ENCODE measurements around the gene PTPRT. TPM values are rescaled to one million over a fixed set of nuclear protein-coding genes. Genes with fewer than 3 reads are reported as not detected.

The PTPRT gene
- not detected in 2 replicates for total RNA-seq

DNA sequence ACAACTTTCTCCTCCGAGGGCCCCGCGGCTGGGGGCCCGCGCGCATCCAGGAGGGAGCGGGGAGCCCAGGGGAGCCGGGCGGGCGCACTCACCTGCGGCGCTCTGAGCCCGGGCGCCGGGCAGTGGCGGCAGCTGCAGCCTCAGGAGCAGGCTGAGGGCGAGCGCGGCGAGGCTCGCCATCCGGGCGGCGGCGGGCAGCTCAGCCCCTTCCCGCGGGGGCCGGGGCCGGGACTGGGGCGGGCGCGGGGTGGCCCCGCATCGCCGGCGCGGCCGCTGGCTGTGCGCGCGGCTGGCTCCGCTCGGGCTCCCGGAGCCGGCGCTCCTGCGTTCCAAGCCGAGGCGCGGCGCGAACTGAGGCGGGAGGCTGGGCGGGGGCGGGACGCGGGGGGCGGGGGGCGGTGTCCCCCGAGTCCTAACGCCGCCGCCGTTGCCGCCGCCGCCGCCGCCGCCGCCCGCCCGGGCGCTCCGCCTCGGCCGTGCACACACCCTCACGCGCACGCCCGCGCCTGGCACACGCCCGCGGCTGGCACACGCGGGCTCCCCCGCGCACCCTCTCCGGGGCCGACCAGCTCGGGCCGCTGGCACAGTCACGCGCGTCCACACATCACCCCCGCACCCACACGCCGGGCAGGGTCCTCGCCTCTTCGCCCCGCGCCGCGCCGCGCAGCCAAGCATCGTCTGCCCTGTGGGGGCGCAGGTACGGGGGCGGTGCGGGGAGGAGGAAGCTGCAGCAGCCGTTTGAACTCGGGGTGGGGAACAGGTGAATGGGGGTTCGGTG, at the start of gene PTPRT:
Gene PTPRT (minus strand): TSS at position 353 of the 778 bp plus-strand sequence. CDS start 173 bp downstream, at position 180.
- DNase-seq (ENCODE audit: low read depth in 2 of 2) = no peak

DNA sequence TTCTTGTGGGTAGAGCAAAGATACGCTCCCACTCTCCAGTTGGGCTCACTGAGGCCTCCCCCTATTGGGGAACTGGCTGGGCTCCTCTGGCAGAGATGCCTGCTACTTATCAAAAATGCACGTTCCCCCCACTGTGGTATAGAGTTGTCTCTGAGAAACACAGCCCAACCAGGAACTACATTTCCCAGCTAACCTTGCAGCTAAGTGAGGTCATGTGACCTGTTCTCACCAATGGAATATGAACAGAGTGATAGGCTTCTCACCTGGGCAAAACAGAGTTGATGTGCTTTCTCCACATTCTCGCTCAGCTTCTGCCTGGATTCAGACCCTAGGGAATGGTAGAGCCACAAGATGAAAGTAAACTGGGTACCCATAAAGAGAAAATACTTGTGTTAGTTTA, 49.1 kb upstream of the PTPRT start:
- DNase-seq (ENCODE audit: low read depth in 2 of 2) = no peak

- no peak for DNase-seq (ENCODE audit: low read depth in 2 of 2)
Measured at GRCh38 chr20:43238266-43238665, 48.6 kb upstream of the PTPRT start.

DNA sequence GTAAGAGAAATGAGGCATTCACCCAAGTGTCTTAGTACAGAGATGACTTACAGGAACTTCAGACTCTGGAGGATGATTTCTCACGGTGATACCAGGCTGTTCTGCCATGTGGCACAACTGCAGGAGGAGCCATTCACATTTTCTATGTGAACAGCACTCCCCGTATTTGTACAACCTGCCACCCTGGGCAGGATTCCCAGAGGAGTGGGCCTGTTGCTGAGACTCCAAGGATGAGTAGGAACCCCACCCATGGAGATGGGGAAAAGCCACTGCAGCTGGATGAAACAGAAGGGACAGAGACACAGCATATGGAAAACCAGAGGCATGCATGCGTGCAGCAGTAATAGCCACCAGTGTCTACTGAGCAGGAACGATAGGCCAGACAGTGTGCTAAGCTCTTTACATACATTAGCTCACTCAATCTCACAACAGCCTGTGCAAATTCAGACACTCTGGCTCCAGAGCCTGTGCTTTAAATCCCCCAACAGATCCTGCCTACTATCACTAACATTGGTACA, 48.0 kb upstream of the PTPRT start:
- no peak for DNase-seq (ENCODE audit: low read depth in 2 of 2)

DNA sequence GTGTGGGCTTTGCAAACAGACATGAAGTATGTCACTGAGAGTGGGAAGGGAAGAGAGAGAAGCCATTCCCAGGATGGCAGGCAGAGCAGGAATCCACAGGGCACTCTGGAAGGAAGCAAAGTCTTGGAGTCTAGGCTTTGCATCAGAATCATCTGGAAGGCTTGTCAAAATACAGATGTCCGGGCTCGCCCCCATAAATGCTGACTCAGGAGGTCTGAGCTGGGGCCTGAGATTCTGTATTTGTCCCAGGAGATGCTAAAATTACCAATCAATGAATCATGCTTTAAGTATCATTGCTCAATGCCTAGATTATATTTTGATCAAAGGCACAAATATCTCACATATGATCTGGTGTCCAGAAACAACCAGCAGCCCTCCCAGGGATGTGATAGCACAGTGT, 46.3 kb upstream of the PTPRT start:
- no peak for DNase-seq (ENCODE audit: low read depth in 2 of 2)

- no peak for DNase-seq (ENCODE audit: low read depth in 2 of 2)
Measured at GRCh38 chr20:43231829-43232228, 42.1 kb upstream of the PTPRT start.

- DNase-seq (ENCODE audit: low read depth in 2 of 2) = no peak
Measured at GRCh38 chr20:43229696-43230095, 40.0 kb upstream of the PTPRT start.

- DNase-seq (ENCODE audit: low read depth in 2 of 2) = no peak
Measured at GRCh38 chr20:43220612-43221011, 30.9 kb upstream of the PTPRT start.

DNA sequence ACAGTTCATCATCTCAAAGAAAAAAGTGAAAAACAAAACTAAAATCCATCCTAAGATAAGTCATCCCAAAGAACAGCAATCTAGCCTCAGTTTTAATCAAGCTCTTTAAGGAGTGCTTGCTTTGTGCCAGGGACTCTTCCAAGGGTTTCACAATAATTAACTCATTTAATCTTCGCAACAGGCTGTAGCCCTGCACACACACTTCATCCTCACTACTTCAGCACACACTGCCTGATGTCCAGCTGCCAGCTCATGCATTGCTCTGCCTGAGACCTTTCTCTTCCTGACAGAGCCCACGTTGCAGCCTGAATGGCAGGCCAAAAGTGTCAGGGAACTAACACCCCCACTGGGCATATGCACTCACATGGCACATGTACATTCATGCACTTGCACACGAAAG, 21.2 kb upstream of the PTPRT start:
- no peak for DNase-seq (ENCODE audit: low read depth in 2 of 2)

- no peak for DNase-seq (ENCODE audit: low read depth in 2 of 2)
Measured at GRCh38 chr20:43209831-43210230, 20.1 kb upstream of the PTPRT start.

DNA sequence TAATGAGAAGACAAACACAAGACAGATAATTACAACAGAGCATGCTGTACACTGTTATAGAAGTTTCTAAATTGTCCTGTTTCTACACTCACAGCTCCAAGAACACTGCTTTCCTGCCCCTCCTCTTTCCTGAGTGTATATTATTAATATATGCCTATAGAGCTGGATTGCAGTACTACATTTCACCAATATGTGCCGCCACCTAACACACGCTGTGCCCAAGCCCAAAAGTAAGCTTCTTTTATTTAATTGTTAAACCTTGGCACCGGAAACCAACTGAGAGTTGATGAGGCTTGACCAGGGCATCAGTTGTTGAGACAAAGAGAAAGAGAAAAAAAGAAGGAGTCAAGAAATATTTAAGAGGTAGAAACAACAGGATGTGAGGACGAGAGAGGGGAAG, 16.0 kb upstream of the PTPRT start:
- DNase-seq (ENCODE audit: low read depth in 2 of 2) = no peak

DNA sequence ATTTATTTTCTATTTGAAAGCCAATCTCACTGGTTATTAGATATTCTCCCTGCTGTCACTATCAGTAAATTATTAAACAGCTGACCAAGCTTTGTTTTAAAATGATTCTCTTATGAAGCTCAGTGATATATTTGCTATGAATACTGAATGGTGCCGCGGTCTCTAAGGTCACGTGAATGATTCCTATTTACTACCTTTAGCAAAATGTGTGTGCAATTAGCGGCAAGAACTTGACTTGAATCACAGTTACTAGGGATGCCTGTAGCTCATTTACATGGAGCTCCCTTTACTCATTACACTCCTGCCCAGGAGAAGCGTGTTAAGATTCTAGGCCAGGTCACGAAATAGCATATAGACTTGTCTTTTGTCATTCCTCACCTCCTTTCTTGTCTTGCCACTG, 12.4 kb upstream of the PTPRT start:
- no peak for DNase-seq (ENCODE audit: low read depth in 2 of 2)

DNA sequence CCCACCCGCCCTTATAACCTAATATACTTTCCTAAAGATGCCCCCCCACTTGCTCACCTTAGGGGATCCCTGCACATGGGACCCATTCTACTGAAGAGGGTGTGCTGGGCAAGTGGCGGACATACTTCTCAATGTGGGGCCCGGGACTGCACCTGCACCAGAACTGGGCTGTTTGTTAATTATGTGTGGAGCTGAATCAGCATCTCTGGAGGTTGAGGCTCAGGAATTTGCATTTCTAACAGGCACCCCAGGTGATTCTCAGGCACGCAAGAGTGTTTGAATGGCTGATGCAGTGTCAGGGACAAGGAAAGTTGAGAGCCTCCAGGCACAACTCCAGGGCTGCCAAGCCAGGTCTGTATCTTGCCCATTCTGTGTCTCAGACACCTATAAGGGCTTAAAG, 8.9 kb upstream of the PTPRT start:
- no peak for DNase-seq (ENCODE audit: low read depth in 2 of 2)

DNA sequence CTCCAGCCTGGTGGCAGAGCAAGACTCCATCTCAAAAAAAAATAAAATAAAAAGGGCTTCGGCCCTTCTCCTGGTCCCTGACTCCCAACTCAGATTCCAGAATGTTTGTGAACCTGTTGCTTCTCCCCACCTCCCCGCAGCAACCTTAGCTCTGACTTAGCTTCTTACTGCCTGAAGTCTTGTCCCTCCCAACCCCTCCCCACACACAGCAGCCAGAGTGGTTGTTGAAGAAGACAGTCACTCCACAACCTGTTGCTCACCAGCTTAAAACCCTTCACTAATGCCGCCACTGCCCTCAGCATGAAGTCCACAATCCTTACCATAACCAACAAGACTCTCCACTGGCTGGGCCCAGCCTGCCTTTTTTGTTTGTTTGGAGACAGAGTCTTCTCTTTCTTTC, 6.5 kb upstream of the PTPRT start:
- no peak for DNase-seq (ENCODE audit: low read depth in 2 of 2)

GRCh38 chr20:43194137-43194536, 4.4 kb upstream of the PTPRT start:
- DNase-seq (ENCODE audit: low read depth in 2 of 2) = no peak

- DNase-seq (ENCODE audit: low read depth in 2 of 2) = no peak
Measured at GRCh38 chr20:43193443-43193842, 3.7 kb upstream of the PTPRT start.

GRCh38 chr20:43191946-43192863, 2.5 kb upstream of the PTPRT start:
- no peak for DNase-seq (ENCODE audit: low read depth in 2 of 2)

DNA sequence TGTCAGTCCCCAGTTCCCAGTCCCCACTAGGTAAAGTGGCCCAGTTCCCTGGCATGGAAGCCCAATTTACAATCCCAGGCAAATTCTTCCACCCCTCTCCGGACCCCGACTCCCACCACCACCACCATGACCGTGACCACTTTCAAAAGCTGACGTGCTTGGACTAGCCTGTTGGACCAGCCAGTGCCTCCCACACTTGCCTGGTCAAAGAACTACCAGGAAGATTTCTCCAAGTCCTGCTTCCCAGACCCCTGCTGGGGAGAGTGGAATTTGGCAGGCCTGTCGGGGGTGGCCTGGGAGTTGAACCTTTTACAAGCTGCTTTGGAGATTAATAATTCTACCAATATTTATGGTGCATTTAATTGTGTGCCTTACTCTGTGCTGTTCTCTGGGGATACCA, 1.4 kb upstream of the PTPRT start:
- no peak for DNase-seq (ENCODE audit: low read depth in 2 of 2)

DNA sequence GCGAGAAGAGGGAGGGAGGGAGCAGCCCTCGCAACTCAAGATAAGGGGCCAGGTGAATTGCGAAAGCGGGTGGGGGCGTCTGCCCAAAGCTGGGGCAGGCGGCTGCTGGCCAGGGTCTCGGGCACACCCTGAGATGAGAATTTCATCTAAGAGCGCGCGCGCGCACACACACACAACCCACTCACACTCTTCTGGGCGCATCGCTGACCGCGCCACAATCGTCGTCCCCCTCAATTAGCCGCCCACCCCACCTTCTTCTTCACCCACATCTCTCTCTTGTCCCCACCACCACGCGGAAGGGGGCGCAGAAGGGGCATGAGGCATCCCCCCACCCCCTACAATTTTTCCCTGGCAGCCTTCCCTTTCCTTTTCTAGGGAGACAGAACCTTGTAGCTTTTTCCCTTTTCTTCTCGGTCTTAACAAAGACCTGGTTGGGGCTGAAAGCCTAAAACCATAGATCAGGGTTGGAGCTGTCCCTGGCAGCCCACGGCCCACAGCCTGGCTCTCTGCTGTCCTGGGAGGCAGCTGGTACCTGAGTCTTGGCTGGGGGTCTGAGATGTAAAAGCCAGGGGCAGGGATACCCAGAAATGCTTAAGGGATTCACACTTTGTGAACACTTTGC, 737 bp upstream of the PTPRT start:
- no peak for DNase-seq (ENCODE audit: low read depth in 2 of 2)

- no peak for DNase-seq (ENCODE audit: low read depth in 2 of 2)
Measured at GRCh38 chr20:43188861-43189553, 699 bp downstream of the PTPRT start.

DNA sequence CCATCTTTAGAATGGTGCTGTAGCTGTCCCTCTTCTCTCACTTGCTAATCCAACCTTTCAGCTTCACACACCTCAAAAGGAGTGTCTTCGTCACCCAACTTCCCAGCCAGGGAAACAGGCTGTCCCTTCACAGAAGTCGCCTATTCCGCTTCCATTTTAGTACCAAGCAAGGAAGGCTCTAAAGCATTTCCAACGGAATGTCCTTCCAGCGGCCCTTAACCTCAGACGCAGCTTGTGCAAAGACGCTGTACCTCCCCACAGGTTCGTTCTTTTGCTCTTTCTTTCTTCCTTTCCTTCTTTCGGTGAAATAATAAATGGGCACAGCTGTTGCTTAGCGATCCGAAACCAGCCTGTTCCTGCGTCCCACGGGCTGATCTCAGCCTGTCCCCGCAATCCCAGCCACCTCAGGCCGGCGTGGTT, 1.5 kb downstream of the PTPRT start:
- DNase-seq (ENCODE audit: low read depth in 2 of 2) = no peak
